Caco-2 (cell line): ENCODE data around the gene CEBPZOS. TPM values are rescaled to one million over a fixed set of nuclear protein-coding genes. Genes with fewer than 3 reads are reported as not detected.

ENCODE experiments used
- BruUV-seq: library from RNA; stranded (reverse); fragments of 400-500 nt; replicated peaks from 2 replicates; lab custom pipeline; 2021; lab: Mats Ljungman, UMichigan
- CTCF ChIA-PET: fragments of 300-600 bp; sonication (Branson Sonifier 250); formaldehyde crosslinking; loops from one replicate; lab custom pipeline; 2022; ENCODE audit warnings: antibody characterized with exemption; lab: Charles Lee
- POLR2A ChIA-PET: fragments of 300-600 bp; sonication (Branson Sonifier 250); formaldehyde crosslinking; loops from one replicate; lab custom pipeline; 2022; ENCODE audit warnings: antibody characterized with exemption; lab: Charles Lee
- DNase-seq, 2 experiments: peaks; one replicate each; pipeline versions ENCODE4 v3.0.0 to v3.0.0-alpha.2; 2020 to 2022
- H3K27me3 ChIP-seq: replicated peaks from 2 replicates; pipeline ENCODE4 v1.6.0; 2011; ENCODE audit warnings: low read length; ENCODE audit not compliant: control insufficient read depth, insufficient read depth
- H3K36me3 ChIP-seq: 2 replicates; pipeline ENCODE4 v1.5.1; 2011; ENCODE audit warnings: low read length; ENCODE audit not compliant: control insufficient read depth, insufficient read depth
- H3K4me1 ChIP-seq: fragments of 250-450 bp; sonication (Bioruptor Pico); 2 replicates; pipeline ENCODE4 v1.5.1; 2020; ENCODE audit warnings: mild to moderate bottlenecking
- H3K4me3 ChIP-seq: 2 replicates; pipeline ENCODE4 v1.5.1; 2011; ENCODE audit warnings: low read depth, mild to moderate bottlenecking, control low read depth, low read length
- H3K9me3 ChIP-seq: fragments of 250-450 bp; sonication (Bioruptor Pico); 2 replicates; pipeline ENCODE4 v1.5.1; 2020; ENCODE audit warnings: mild to moderate bottlenecking, moderate library complexity
- H3K27ac Mint-ChIP-seq: one replicate; pipeline ENCODE4 v1.8.0; 2022; ENCODE audit warnings: mixed read lengths; ENCODE audit not compliant: unreplicated experiment
- H3K27me3 Mint-ChIP-seq: one replicate; pipeline ENCODE4 v1.8.0; 2022; ENCODE audit warnings: mixed read lengths; ENCODE audit not compliant: insufficient read depth, unreplicated experiment
- H3K36me3 Mint-ChIP-seq: one replicate; pipeline ENCODE4 v1.8.0; 2022; ENCODE audit warnings: mild to moderate bottlenecking, mixed read lengths; ENCODE audit not compliant: insufficient read depth, unreplicated experiment
- H3K4me1 Mint-ChIP-seq: one replicate; pipeline ENCODE4 v1.8.0; 2022; ENCODE audit warnings: low read depth, mixed read lengths; ENCODE audit not compliant: unreplicated experiment
- H3K4me3 Mint-ChIP-seq: one replicate; pipeline ENCODE4 v1.8.0; 2022; ENCODE audit warnings: mild to moderate bottlenecking, moderate library complexity, mixed read lengths; ENCODE audit not compliant: unreplicated experiment
- H3K9me3 Mint-ChIP-seq: one replicate; pipeline ENCODE4 v1.8.0; 2022; ENCODE audit warnings: mixed read lengths; ENCODE audit not compliant: unreplicated experiment
- intact Hi-C: fragments of 100-400 bp; cut with micrococcal nuclease; formaldehyde crosslinking; loops from one replicate; pipeline ENCODE4 v1.10.0; 2022; ENCODE audit not compliant: unreplicated experiment
- total RNA-seq: library from RNA; stranded (reverse); gene quantifications from 2 replicates; pipeline ENCODE4 v1.2.3, GENCODE V29; 2022
- TF ChIP-seq, protein P1 (sequence below), 2 experiments: fragments of 200-600 bp in 1 of 2; IDR thresholded peaks; 1 replicate in 1 of 2; 2 replicates in 1 of 2; pipeline versions ENCODE4 v1.5.1 to v1.8.0; 2011 to 2022; ENCODE audit warnings: antibody characterized with exemption in 1 of 2, control low read depth in 1 of 2, inconsistent platforms in 1 of 2, low read depth in 1 of 2, low read length in 1 of 2, mild to moderate bottlenecking in 1 of 2, moderate library complexity in 1 of 2; ENCODE audit not compliant: insufficient read depth in 1 of 2, severe bottlenecking in 1 of 2, unreplicated experiment in 1 of 2

CEBPZOS gene
- total RNA-seq, 1 experiment from 2014 or later, result 56.0 TPM

- ChIA-PET CTCF (no interaction called here), POLR2A (no interaction called here)
- no peak overlapping the region for H3K4me3 ChIP-seq
- peaks cover 6% of the 10 kb centered on the region for H3K4me1 ChIP-seq
- TF ChIP-seq, protein P1, sequence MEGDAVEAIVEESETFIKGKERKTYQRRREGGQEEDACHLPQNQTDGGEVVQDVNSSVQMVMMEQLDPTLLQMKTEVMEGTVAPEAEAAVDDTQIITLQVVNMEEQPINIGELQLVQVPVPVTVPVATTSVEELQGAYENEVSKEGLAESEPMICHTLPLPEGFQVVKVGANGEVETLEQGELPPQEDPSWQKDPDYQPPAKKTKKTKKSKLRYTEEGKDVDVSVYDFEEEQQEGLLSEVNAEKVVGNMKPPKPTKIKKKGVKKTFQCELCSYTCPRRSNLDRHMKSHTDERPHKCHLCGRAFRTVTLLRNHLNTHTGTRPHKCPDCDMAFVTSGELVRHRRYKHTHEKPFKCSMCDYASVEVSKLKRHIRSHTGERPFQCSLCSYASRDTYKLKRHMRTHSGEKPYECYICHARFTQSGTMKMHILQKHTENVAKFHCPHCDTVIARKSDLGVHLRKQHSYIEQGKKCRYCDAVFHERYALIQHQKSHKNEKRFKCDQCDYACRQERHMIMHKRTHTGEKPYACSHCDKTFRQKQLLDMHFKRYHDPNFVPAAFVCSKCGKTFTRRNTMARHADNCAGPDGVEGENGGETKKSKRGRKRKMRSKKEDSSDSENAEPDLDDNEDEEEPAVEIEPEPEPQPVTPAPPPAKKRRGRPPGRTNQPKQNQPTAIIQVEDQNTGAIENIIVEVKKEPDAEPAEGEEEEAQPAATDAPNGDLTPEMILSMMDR (IDR thresholded peaks at IDR 0.05; ENCODE audit: insufficient read depth in 1 of 2, low read depth in 1 of 2, low read length in 1 of 2, severe bottlenecking in 1 of 2, unreplicated experiment in 1 of 2), result no peak
- Mint-ChIP-seq H3K4me1 (peaks cover 25% of the 10 kb centered on the region), H3K27ac (peak overlapping the region; percentile 17), H3K4me3 (peak overlapping the region; percentile 5), H3K27me3 (no peaks in the 10 kb centered on the region), H3K9me3 (no peaks in the 10 kb centered on the region), H3K36me3 (no peaks in the 10 kb centered on the region)
- no peaks in the 10 kb centered on the region for H3K9me3 ChIP-seq
- no TSS peak for BruUV-seq
- H3K27me3 ChIP-seq, result no peaks in the 10 kb centered on the region
- no peak for DNase-seq
- intact Hi-C loops, result no loop called here
- H3K36me3 ChIP-seq, result no peaks in the 10 kb centered on the region
Measured at GRCh38 chr2:37181726-37182684, 14.3 kb upstream of the CEBPZOS start.

GRCh38 chr2:37188570-37188969 lies 7.7 kb upstream of the CEBPZOS start, which contains the start of gene SULT6B1:
TSS of gene SULT6B1 (minus strand) at chr2:37188670. CDS start at chr2:37188640, 30 bp downstream.
- Histone ChIP-seq H3K36me3 (no peaks in the 10 kb centered on the region), H3K4me1 (no peaks in the 10 kb centered on the region), H3K4me3 (no peak within 1 kb of the TSS), H3K9me3 (no peaks in the 10 kb centered on the region), H3K27me3 (no peaks in the 10 kb centered on the region)
- Mint-ChIP-seq H3K27me3 (no peaks in the 10 kb centered on the region), H3K4me1 (peaks cover 14% of the 10 kb centered on the region), H3K9me3 (no peaks in the 10 kb centered on the region), H3K4me3 (no peak within 1 kb of the TSS), H3K27ac (no peak within 1 kb of the TSS), H3K36me3 (no peaks in the 10 kb centered on the region)
- BruUV-seq, result no TSS peak
- TF ChIP-seq, protein P1 (IDR thresholded peaks at IDR 0.05; ENCODE audit: insufficient read depth in 1 of 2, low read depth in 1 of 2, low read length in 1 of 2, severe bottlenecking in 1 of 2, unreplicated experiment in 1 of 2), result no peak
- no peak for DNase-seq
- POLR2A ChIA-PET, result no interaction called here
- intact Hi-C loops, result no loop called here
- CTCF ChIA-PET, result no interaction called here

GRCh38 chr2:37189452-37190153 lies 6.7 kb upstream of the CEBPZOS start:
- no peaks in the 10 kb centered on the region for H3K27me3 ChIP-seq
- H3K36me3 ChIP-seq, result no peaks in the 10 kb centered on the region
- Mint-ChIP-seq H3K9me3 (no peaks in the 10 kb centered on the region), H3K4me3 (no peak overlapping the region), H3K4me1 (peaks cover 14% of the 10 kb centered on the region), H3K36me3 (no peaks in the 10 kb centered on the region), H3K27me3 (no peaks in the 10 kb centered on the region), H3K27ac (no peak overlapping the region)
- no TSS peak for BruUV-seq
- ChIA-PET POLR2A (interaction anchor here (0.5 kb wide), 1 partner anchor 1915 kb away, joined by 3 read pairs; no protein-coding TSS in a partner anchor), CTCF (no interaction called here)
- DNase-seq, result no peak
- H3K4me3 ChIP-seq, result no peak overlapping the region
- TF ChIP-seq, protein P1 (IDR thresholded peaks at IDR 0.05; ENCODE audit: insufficient read depth in 1 of 2, low read depth in 1 of 2, low read length in 1 of 2, severe bottlenecking in 1 of 2, unreplicated experiment in 1 of 2), result no peak
- no peaks in the 10 kb centered on the region for H3K4me1 ChIP-seq
- H3K9me3 ChIP-seq, result no peaks in the 10 kb centered on the region
- intact Hi-C loops, result no loop called here
